Measurements from ENCODE around the gene SLC17A2. TPM values are rescaled to one million over a fixed set of nuclear protein-coding genes. Genes with fewer than 3 reads are reported as not detected.

Gene SLC17A2
- total and polyA plus RNA-seq, 2 of the 13 experiments (the other 11 are each of a cell fraction or from before 2014, with no cell fraction given), result 11.2 to 32.4 TPM

- TF ChIP-seq ZHX2 (IDR thresholded peaks at IDR 0.05; ENCODE audit: low read depth), result no peak
- TF ChIP-seq ZHX2 (CRISPR knock-in tag; IDR thresholded peaks at IDR 0.05; ENCODE audit: borderline replicate concordance), result no peak
- no peak for TF ChIP-seq ZNF749 (CRISPR knock-in tag; IDR thresholded peaks at IDR 0.05; ENCODE audit: borderline replicate concordance)
- TF ChIP-seq STAT6 (CRISPR knock-in tag; IDR thresholded peaks at IDR 0.05; ENCODE audit: borderline replicate concordance), result no peak
- TF ChIP-seq ARID2 (CRISPR knock-in tag; IDR thresholded peaks at IDR 0.05; ENCODE audit: borderline replicate concordance), result no peak
- TF ChIP-seq ZNF577 (CRISPR knock-in tag; IDR thresholded peaks at IDR 0.05; ENCODE audit: borderline replicate concordance, low read depth), result no peak
- TF ChIP-seq STAG1 (CRISPR knock-in tag; IDR thresholded peaks at IDR 0.05), result peak; percentile 94
- no peak for TF ChIP-seq AHR (CRISPR knock-in tag; IDR thresholded peaks at IDR 0.05)
- TF ChIP-seq CAMTA2 (CRISPR knock-in tag; IDR thresholded peaks at IDR 0.05; ENCODE audit: borderline replicate concordance), result no peak
- no peak for TF ChIP-seq CEBPG (CRISPR knock-in tag; IDR thresholded peaks at IDR 0.05)
- TF ChIP-seq KLF16 (CRISPR knock-in tag; IDR thresholded peaks at IDR 0.05), result peak in 1 of 2 experiments; percentile 52; a peak in 1 of 4 replicates
- TF ChIP-seq, protein P1, sequence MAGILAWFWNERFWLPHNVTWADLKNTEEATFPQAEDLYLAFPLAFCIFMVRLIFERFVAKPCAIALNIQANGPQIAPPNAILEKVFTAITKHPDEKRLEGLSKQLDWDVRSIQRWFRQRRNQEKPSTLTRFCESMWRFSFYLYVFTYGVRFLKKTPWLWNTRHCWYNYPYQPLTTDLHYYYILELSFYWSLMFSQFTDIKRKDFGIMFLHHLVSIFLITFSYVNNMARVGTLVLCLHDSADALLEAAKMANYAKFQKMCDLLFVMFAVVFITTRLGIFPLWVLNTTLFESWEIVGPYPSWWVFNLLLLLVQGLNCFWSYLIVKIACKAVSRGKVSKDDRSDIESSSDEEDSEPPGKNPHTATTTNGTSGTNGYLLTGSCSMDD (CRISPR knock-in tag; IDR thresholded peaks at IDR 0.05), result no peak
- no peak for TF ChIP-seq KLF13 (CRISPR knock-in tag; IDR thresholded peaks at IDR 0.05)
- no peak for TF ChIP-seq ZBTB43 (CRISPR knock-in tag; conservative IDR thresholded peaks at IDR 0.05)
- no peak for TF ChIP-seq ZNF556 (CRISPR knock-in tag; IDR thresholded peaks at IDR 0.05; ENCODE audit: borderline replicate concordance)
- no peak for TF ChIP-seq SRY (CRISPR knock-in tag; IDR thresholded peaks at IDR 0.05)
- no peak for TF ChIP-seq BORCS8-MEF2B (CRISPR knock-in tag; IDR thresholded peaks at IDR 0.05)
- no peak for TF ChIP-seq ZNF3 (CRISPR knock-in tag; IDR thresholded peaks at IDR 0.05)
Observed at GRCh38 chr6:25942561-25943147, 12.2 kb upstream of the SLC17A2 start (continued).
